Stimulated activated CD8-positive, alpha-beta memory T cell treated with anti-CD3 and anti-CD28 coated beads, Interleukin-4, amount 100 ng/mL, for 24 hours (primary cell): ENCODE measurements around the gene GSG1.
"Not testable (repeated sequence)": the region's sequence is repeated elsewhere in the genome, so short reads cannot be mapped to it uniquely, and the experiment has no call there.

Source experiments
- DNase-seq: peaks from one replicate; pipeline ENCODE4 v3.0.0-alpha.2; 2020; ENCODE audit warnings: low read depth

GSG1 gene

GRCh38 chr12:13053617-13054016 is 49.9 kb downstream of the GSG1 start:
- not testable (repeated sequence) for DNase-seq

DNA sequence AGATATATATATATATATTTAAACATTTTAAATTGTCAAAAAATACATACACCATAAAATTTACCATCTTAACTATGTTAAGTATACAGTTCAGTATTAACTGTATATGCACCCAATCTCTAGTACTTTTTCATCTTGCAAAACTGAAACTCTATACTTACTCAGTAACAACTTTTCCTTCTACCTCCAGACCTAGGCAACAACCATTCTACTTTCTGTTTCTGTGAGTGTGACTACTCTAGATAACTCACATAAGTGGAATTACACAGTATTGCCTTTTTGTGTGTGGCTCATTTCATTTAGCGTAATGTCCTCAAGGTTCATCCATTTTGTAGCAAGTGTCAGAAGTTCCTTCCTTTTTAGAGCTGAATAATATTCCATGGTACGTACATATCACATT is 51.0 kb downstream of the GSG1 start:
- no peak for DNase-seq

DNA sequence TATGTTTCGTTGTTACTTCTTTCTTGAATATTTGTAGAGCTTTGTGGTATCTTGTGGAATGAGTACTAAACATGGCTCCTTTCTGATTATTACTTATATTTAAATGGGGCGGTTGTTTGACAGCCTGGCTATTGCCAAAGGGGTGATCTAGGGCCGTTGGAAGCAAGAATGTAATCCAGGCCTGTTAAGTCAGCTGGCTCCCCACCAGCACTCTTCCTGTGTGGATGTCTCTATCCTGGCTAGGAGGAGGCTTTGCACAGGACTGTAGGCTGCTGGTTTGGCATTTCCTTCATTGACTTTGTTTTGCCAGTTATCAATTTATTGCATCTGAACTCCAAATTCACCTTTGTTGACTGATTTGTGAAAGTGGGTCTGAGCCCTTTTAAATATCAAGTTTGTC is 53.7 kb downstream of the GSG1 start:
- DNase-seq: no peak

DNA sequence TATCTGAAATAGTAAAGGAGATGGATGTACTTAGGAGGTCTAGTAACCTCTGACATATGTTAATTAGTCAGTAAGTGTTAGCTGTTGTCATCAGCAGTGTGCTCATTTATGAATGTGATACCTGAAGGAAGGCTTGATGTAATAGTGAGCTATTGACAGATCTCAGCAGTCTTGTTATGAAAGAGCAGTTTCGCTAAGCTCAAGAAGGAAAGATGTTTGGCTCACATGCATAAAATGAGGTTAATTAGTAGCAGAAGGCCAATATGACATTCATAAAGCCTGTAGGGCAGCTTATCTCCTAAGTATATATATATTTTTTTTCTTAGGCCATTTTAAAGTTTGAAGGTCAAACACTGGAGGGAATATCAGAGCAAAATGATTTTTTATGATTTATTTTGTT is 56.5 kb downstream of the GSG1 start:
- DNase-seq: no peak

DNA sequence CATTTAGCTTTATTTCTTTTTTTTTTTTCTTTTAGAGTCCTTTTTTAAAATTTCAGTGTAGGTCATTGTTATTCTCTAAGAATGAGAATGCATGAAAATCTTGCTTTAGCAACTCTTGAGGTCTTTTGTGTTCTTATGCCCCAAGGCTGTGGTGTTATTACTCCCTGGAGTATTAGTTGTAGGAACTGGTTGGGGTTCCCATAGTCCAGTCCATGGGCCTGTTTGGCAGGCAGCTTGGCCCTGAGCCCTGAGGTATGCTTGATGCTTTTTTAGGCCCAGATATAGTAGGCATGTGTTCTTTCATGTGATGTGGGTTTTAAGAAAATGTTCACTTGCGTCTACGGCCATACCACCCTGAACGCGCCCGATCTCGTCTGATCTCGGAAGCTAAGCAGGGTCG is 57.7 kb downstream of the GSG1 start:
- DNase-seq: no peak

GRCh38 chr12:13044906-13045299 is 58.6 kb downstream of the GSG1 start:
- DNase-seq: no peak

DNA sequence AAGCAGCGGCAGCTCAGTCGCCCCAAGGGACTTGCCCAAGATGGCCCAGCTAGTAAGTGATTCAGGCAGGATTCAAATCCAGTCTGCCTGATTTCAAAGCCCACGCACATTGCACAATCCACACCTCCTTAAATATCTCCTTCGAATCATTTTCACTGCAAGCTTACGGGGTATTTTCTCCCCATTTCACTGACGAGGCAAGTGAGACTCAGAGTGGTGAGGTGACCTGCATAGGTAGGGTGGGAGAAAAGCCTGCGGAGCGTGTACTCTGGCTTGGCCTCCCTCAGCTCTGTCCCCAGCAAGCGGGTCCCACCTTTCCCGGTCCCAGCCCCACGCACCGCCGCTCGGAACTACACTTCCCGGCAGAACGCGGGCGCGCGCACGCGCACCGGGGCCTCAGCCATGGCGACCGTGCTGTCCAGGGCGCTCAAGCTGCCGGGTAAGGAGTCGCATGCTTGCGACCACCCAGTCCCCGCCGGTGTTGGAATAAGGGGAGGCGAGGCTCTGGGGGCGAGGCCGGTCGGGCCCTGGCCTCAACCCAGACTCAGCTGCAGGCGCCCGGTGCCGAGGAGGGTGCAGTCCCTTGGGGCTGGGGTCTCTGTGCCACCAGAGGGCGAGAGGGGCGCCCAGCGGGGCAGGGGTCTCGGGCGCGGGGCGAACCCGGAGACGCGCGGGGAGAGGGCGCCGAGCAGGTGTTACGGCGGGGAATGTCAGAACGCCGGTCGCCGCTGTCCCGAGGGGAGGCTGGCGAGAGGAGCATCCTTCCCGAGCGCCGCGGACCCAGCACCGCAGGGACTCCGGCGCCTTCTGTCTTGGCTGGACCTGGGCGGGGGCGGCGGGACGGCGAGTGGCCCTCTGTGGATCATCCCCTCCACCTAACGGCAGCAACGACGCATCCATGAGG is 59.2 kb downstream of the GSG1 start, which contains the start of gene FAM234B:
TSS of gene FAM234B (plus strand) at position 380 of the 904 bp plus-strand sequence. CDS start at position 403, 23 bp downstream.
- peak; percentile 68 for DNase-seq

GRCh38 chr12:13042666-13043230 is 60.7 kb downstream of the GSG1 start:
- no peak for DNase-seq

DNA sequence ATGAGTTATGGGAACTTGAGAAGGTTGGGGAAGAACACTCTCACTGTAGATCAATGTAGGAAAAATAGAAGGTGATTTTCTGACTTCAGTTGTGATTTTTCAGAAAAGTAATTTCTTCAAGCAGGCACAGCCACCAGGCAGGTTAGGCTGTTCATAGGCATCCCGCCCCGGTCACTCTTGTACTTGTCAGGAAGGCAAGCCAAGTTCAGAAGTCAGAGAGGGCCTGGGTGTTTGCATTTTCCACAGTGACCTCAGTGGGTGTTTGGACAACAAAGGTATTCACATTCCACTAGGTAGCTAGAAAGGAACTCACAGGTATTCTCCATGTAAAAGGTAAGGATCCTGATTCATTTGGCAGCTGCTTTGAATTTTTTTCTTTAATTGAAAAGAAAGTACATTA is 62.2 kb downstream of the GSG1 start:
- no peak for DNase-seq

DNA sequence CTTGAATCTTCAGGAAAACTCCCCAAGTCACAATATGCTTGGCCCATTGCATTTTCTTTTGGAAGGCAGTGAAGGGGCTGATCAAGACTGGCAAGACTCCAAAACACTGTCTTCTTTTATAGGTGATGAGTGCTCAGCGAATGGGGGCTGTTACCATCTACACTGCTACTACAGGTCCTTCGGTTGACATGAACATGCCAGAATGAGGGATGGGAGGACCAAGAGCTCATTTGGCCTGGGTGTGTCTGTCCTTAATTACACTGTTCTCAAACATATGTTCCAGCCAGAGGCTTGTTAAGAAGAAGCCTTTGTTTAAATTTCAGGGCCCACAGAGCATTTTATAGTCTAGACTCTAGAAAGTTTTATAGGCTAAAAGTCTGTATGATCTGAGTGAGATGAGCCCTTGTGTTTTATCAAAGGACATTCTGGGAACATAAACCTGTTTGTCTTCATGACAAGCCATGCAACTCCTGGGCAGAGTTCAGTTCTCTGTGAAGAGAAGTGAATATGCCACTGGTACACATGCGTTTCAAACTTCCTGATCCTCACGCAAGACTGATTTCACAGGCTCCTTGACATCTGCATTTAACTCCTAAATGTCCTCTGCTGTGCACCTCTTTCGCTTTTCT is 64.0 kb downstream of the GSG1 start:
- no peak for DNase-seq

GRCh38 chr12:13038491-13039161 is 64.8 kb downstream of the GSG1 start:
- DNase-seq: no peak

GRCh38 chr12:13036881-13037280 is 66.6 kb downstream of the GSG1 start:
- no peak for DNase-seq

DNA sequence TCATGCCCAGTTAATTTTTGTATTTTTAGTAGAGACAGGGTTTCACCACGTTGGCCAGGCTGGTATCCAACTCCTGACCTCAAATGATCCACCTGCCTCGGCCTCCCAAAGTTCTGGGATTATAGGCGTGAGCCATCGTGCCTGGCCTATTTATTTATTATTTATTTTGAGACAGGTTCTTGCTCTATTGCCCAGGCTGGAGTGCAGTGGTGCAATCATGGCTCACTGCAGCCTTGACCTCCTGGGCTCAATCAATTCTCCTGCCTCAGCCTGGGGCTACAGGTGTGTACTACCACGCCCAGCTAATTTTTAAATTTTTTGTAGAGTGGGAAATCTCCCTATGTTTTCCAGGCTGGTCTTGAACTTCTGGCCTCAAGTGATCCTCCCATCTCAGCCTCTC is 68.1 kb downstream of the GSG1 start:
- DNase-seq: not testable (repeated sequence)
